HL-60/S4 treated with retinoic acid at 250 ng/mL for 4 days and 3 days (cell line): ENCODE results near the gene MRPL11.

ENCODE experiments used
- in situ Hi-C: fragments of 300-500 bp; cut with MboI; formaldehyde crosslinking; loops from 2 replicates; pipeline ENCODE4 v1.7.0; 2022; ENCODE audit warnings: low sequenced_read_pairs

MRPL11 gene

DNA sequence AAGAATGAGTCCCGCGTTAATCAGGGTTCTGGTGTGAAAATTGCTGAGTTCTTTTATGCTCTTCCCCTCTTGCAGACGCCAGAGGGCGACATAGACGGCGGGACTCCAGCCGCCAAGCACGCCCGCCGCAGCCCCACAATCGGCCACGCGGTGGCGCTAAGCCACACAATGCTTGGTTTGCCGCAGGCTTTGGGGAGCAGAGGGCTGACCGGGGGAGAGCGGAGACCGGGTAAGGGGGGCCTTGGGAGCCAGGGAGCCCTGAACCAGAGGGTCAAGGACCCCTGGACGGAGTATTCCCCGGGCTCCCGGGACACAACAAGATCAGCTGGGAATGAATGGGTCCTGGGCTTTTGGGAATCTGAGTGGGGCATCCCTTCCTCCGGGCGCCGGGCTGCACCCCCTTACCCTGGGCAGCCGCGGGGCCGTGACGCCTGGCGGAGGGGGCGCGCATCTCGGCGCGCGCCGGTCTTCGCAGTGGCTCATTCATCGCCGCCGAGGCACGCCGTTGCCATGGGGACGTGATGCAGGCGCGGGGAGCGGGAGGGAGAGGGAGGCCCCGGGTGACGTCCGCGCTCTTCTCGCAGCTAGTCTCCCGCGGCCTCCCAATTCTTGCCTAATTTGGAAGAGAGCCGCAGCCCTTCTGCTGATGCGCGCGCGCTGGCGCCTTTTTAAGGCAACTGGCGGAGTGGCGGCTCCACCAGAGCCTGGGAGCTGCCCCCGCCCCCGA, 30.0 kb downstream of the MRPL11 start:
- in situ Hi-C loops = loop anchor here (25.0 kb wide), 2 partner anchors 279 to 429 kb away; partner anchors contain the start of genes RBM4B and RCE1

DNA sequence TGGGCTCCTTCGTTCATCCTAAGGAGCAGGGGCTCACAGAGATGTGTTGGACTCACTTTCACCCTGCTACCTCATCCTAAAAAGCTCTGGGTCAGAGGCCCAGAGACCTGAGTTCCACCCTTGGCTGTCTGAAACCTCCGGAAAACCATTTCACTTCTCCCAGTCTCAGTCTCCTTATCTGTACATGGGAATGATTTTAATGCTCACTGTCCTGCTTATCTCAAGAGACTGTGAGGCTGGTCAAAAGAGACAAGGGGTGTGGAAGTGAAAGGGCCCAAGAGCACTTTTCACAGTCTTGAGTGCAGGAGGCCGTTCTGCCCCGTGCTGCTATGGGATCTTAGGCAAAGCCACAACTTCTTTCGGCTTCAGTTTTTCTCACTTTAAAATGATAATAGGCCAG, 31.0 kb downstream of the MRPL11 start:
- in situ Hi-C loops = loop anchor here (25.0 kb wide), 2 partner anchors 280 to 430 kb away; partner anchors contain the start of genes RBM4B and RCE1

DNA sequence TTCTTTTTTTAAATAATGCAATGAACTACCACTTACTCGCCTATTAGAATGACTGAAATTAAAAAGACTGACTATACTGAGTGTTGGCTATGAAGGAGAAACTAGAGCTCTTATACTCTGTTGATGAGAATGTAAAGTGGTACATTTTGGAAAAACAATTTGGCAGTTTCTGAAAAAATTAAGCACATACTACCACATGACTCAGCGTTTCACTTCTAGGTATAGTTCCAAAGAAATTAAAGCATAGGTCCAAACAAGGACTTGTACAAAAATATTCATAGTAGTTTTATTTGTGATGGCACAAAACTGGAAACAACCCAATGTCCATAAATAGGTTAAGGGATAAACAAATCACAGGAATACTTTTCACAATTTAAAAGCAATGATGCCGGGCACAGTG, 44.7 kb downstream of the MRPL11 start:
- in situ Hi-C loops = no loop called here

DNA sequence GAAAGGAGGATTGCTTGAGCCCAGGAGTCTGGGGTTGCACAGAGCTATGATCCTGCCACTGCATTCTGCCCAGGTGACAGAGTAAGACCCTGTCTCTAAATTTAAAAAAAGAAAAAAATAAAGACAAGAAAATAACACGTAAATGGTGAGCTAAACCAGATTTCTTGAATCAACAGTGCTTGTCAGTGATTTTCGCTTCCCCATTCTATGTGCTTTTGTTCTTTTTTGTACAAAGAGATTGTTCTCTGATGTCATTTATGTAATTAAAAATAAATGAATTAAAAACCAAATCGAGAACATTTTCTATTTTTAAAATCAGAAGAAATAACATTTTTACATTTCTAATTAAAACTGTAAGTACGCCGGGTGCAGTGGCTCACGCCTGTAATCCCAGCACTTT, 47.3 kb downstream of the MRPL11 start:
- in situ Hi-C loops = no loop called here

DNA sequence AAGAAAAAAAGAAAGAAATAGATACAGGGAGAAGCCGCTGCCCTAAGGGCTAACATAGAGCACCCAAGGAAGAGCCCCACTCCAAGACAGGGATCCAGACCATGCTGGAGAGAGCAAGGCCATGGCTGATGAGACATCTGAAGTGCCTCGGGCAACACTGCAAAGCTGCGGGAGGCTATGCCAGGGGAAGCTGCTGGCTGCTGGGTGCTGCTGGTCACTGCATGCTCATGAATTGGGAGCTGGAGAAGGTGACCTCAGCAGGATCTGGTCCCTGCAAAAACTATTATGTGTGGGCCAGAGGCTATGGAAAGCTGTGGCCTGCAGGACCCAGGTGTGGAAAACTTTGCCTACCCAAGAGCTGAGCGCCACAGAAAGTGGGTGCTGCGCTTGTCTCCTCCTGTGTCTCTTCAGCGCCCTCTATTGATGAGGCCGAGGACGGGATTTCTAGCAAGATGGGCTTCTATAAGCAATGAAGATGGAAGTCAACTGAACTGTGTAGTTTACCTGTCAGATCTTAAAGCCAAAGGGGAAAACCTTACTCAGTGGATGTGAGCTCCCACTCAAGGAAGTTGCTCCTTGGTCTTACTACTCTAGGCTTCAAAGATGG, 49.8 kb downstream of the MRPL11 start:
- in situ Hi-C loops = no loop called here

DNA sequence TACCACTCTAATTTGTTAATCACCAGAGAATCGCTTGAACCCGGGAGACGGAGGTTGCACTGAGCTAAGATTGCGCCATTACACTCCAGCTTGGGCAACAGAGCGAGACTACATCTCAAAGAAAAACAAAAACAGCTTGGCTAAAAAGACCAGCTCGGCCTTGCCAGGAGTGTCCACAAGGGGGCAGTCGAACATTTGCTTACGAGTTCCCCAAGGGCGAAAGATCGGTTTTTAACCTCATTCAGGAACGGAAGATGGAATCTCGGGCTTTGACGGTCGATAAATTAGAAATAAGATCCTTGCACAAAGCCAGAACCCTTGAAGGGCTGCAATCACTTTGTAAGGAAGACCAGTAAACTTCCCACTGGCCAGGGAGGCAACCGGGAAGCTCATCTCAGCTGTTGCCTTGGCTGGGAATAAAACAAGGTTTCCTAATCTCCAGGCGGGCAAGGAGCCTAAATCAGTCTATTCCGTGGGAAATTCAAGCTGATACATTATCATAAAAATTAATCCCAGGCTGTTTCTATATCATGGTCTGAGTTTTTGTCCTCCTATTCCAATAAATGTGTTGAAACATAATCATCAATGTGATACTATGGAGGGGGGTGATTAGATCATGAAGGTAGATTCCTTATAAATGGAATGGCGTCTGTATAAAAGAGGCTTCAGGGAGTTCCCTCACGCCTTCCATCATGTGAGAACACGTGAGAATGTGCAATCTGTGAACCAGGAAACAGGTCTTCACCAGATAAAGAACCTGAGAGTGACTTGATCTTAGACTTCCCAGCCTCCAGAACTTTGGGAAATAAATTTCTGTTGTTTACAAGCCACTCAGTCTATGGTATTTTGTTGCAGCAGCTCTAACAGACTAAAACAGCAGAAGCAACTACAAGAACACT, 52.2 kb downstream of the MRPL11 start:
- in situ Hi-C loops = no loop called here
